ENCODE data around the gene NPC2.

DNA sequence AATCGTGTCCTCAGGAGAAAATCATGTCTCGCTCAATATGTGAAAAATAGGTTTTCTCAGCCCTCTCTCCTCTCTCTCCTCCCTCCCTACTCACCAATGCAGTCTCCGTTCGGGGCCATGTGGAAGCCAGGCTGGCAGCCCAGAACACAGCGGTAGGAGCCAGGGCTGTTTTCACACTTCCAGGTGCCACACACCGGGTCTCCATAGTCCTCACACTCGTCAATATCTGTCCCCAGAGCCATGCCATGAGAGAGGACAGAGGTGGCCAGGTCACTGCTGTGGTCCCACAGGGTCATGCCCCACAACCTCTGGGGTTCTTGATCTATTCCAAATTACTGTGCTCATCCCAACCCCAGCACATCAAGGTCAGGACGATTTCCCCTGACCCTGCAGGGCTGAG is 14.0 kb upstream of the NPC2 start:
- TF ChIP-seq, protein P1, sequence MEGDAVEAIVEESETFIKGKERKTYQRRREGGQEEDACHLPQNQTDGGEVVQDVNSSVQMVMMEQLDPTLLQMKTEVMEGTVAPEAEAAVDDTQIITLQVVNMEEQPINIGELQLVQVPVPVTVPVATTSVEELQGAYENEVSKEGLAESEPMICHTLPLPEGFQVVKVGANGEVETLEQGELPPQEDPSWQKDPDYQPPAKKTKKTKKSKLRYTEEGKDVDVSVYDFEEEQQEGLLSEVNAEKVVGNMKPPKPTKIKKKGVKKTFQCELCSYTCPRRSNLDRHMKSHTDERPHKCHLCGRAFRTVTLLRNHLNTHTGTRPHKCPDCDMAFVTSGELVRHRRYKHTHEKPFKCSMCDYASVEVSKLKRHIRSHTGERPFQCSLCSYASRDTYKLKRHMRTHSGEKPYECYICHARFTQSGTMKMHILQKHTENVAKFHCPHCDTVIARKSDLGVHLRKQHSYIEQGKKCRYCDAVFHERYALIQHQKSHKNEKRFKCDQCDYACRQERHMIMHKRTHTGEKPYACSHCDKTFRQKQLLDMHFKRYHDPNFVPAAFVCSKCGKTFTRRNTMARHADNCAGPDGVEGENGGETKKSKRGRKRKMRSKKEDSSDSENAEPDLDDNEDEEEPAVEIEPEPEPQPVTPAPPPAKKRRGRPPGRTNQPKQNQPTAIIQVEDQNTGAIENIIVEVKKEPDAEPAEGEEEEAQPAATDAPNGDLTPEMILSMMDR (conservative IDR thresholded peaks at IDR 0.05; ENCODE audit: low read length), result no peak
- no peak for TF ChIP-seq EZH2phosphoT487 (IDR thresholded peaks at IDR 0.05; ENCODE audit: borderline replicate concordance)

Data from Loucy (cell line).